ENCODE results near the gene CACNB2. TPM values are rescaled to one million over a fixed set of nuclear protein-coding genes. Genes with fewer than 3 reads are reported as not detected.
"Not testable (repeated sequence)": the region's sequence is repeated elsewhere in the genome, so short reads cannot be mapped to it uniquely, and the experiment has no call there.

Gene CACNB2
- polyA plus RNA-seq, 3 donors = 3.1 to 3.6 (median 3.3) TPM

- no peak for DNase-seq (ENCODE audit: low read depth in 3 of 3, low spot score in 2 of 3)
Observed at GRCh38 chr10:18436902-18437301, 296.7 kb downstream of the CACNB2 start.

DNA sequence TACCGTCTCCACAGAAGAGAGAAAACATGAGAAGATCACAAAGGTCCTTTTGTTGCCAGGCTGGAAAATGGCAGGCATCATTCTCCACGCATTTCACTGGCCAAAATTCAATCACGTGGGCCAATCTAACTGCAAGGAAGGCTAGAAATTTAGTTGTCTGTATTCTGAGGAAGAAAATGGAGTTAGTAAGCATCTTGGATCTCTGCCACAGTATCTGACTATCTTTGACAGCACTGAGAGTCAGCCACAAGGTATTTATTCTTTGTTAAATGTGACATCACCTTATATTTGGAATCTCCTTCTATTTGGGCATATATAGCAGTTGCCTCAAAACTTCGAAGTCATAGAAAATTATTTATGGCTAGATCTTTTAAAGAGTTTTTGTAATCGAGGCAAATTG, 297.3 kb downstream of the CACNB2 start:
- DNase-seq (ENCODE audit: low read depth in 3 of 3, low spot score in 2 of 3) = no peak

GRCh38 chr10:18438361-18439126, 298.3 kb downstream of the CACNB2 start:
- no peak for DNase-seq (ENCODE audit: low read depth in 3 of 3, low spot score in 2 of 3)

DNA sequence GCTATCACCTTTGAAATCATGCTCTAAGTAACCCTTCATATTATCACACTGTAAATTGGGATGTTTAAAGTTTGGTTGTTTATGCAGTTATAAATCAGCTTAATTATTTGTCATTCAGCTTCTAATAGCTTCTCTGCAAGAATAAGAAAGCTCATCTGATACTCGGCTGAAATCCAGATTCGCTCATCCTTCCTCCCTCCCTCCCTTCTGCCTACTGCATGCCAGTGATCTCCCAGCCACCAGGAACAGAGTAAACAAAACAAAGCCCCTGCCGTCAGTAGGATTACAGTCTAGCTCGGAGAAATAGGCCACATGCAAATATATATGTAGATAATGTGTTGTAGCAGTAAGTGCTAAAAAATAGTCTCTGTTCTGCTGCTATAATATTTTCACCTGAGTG, 299.4 kb downstream of the CACNB2 start:
- DNase-seq (ENCODE audit: low read depth in 3 of 3, low spot score in 2 of 3) = no peak

- not testable (repeated sequence) for DNase-seq (ENCODE audit: low read depth in 3 of 3, low spot score in 2 of 3)
Observed at GRCh38 chr10:18445635-18446034, 305.4 kb downstream of the CACNB2 start.

GRCh38 chr10:18446205-18446604, 306.0 kb downstream of the CACNB2 start:
- DNase-seq (ENCODE audit: low read depth in 3 of 3, low spot score in 2 of 3) = no peak

- no peak for DNase-seq (ENCODE audit: low read depth in 3 of 3, low spot score in 2 of 3)
Observed at GRCh38 chr10:18449611-18450026, 309.4 kb downstream of the CACNB2 start.

DNA sequence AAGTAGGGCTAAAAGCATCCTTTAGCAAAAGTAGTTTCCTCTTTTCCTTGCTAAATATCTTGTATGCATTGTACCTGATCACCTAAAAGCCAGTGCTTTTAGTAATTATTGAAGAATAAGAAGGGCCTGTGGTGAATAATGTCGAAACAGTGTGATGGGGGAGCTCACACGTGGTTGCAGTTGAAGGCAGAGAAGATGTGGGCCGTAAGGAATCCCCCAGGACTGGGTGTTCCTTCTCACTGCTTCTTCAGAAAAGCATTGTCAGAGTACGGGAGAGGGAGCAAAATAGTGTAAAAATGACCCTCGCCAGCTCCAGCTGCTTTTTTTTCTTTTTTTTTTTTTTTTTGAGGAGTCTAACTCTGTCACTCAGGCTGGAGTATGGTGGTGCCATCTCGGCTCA, 310.1 kb downstream of the CACNB2 start:
- DNase-seq (ENCODE audit: low read depth in 3 of 3, low spot score in 2 of 3) = no peak

DNA sequence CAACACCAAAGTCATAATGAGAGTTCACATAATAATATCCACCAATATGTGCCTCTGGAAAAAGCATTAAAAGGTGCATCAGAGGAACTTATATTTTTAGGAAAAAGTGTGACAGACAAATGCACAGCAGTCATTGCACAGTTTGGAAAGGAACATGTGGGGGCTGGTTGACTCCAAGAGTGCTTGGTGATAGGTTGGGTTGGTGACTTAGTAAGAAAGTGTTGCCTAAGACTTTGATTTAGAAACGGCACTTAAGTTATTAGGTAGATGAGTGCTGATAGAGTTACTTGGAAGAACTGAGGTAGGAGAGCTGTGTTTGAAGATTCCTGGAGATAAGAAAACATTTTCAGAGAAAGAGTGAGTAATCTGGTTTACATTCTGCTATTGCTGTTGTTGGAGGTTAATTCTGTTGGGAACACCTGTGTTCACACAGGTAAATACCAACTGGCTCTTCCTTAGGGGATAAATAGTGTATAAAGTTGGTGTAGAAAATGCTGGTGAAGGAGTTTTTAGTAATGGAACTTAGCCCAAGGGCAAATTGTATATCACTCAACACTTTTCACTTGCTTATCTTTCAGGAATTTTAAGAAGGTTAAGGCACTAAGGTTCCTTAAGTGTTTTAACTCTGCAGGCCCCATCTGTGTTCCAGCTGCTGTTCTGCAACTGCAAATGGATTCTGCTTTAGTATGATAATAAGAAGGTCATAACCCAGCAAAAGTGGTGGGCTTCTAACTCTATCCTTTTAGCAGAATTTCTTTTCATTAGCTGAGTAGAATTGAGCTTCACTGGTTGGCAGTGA, 315.1 kb downstream of the CACNB2 start:
- no peak for DNase-seq (ENCODE audit: low read depth in 3 of 3, low spot score in 2 of 3)

DNA sequence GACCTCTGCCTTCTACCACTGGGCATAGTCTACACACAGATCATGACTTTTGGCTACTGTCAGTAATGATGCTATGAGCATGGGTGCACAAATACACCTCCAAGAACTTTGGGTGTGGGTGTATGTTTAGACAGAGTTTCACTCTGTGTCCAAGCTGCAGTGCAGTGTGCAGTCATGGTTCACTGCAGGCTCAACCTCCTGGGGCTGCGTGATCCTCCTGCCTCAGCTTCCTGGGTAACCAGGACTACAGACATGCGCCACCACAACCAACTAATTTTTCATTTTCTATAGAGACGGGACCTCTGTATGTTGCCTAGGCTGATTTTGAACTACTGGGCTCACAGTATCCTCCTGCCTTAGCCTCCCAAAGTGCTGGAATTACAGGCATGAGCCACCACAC, 316.8 kb downstream of the CACNB2 start:
- DNase-seq (ENCODE audit: low read depth in 3 of 3, low spot score in 2 of 3) = no peak

GRCh38 chr10:18460032-18460431, 319.8 kb downstream of the CACNB2 start:
- no peak for DNase-seq (ENCODE audit: low read depth in 3 of 3, low spot score in 2 of 3)

- no peak for DNase-seq (ENCODE audit: low read depth in 3 of 3, low spot score in 2 of 3)
Observed at GRCh38 chr10:18463673-18464211, 323.5 kb downstream of the CACNB2 start.

DNA sequence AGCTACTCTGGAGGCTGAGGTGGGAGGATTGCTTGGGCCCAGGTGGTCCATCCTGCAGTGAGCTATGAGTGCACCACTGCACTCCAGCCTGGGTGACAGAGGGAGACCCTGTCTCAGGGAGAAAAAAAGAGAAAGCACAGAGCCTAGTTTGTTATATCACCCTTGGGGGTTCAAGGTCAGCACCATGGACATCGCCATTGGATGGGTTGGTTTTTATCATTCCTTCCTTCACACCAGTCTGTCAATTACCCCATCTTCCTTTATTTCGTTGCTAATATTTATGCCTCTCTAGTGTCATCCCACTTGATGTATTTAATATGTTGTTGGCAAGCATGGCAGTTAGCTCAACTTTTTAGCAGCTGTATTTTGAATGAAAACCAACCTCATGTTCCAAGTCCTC, 328.9 kb downstream of the CACNB2 start:
- no peak for DNase-seq (ENCODE audit: low read depth in 3 of 3, low spot score in 2 of 3)

DNA sequence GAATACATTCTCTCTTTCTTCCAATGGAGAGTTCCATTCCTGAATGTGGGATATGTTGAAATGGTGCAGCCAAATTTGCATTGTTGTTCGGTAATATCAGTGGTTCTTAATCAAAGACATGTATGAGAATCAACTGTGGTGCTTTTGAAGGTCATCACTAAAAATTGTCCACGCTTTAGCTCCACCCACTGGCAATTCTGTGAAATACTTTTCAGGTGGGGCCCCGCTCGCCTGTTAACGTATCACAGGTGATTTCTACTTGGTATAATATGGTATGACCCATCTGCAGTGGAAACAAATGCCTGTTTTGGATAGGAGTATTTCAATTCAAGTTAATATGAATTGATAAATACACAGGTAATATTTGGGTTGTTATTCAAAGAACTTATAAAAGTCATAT, 332.8 kb downstream of the CACNB2 start:
- no peak for DNase-seq (ENCODE audit: low read depth in 3 of 3, low spot score in 2 of 3)

GRCh38 chr10:18473424-18474117, 333.3 kb downstream of the CACNB2 start:
- DNase-seq (ENCODE audit: low read depth in 3 of 3, low spot score in 2 of 3) = no peak

GRCh38 chr10:18474118-18474455, 333.9 kb downstream of the CACNB2 start:
- DNase-seq (ENCODE audit: low read depth in 3 of 3, low spot score in 2 of 3) = no peak

DNA sequence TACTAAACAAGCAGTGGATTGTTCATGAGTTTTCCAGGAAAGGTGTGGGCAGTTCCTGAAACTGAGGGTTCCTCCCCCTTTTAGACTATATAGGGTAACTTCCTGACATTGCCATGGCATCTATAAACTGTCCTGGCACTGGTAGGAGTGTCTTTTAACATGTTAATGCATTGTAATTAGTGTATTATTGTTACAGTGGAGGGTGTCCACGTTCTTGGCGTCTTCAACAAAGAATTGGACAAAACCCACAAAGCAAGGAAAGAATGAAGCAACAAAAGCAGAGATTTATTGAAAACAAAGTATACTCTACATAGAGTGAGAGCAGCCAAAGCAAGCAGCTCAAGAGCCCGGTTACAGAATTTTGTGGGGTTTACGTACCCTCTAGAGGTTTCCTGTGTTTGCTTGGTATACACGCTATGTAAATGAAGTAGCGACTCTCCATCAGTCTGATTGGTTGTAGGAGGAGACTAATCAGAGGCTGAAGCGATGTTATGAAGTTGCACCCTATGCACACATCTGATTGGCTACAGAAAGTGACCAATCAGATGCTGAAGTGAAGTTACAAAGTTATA, 335.9 kb downstream of the CACNB2 start:
- DNase-seq (ENCODE audit: low read depth in 3 of 3, low spot score in 2 of 3) = no peak

- DNase-seq (ENCODE audit: low read depth in 3 of 3, low spot score in 2 of 3) = no peak
Observed at GRCh38 chr10:18478354-18478753, 338.1 kb downstream of the CACNB2 start.

GRCh38 chr10:18479502-18479901, 339.3 kb downstream of the CACNB2 start:
- DNase-seq (ENCODE audit: low read depth in 3 of 3, low spot score in 2 of 3) = no peak

DNA sequence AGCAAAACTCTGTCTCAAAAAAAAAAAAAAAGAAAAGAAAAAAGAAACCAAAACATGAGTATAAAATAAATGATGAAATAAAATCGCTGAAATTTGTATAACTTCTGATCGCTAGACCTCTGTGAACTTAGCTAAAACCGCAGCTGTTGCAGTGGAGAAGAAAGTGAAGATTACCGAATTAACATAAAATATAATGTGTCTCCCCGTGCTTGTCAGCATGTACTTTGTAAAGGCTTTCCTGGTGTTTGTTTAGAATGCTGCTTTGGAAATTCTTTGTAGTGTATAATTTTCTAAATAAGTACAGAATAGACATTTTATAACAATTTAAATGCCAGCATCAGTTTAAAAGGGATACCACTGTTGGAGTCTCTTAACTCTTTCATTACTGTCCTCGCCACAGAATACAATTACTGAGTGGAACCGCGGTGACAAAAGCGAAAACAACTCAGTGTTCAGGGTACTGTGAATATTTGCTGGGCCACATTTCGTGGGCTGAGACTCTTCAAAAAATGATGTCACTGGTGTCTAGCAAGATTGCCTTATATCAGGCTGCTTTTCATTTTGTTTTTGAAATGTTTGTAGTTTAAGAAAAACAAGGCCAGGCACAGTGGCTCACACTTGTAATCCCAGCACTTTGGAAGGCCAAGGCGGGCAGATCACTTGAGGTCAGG, 343.4 kb downstream of the CACNB2 start:
- no peak for DNase-seq (ENCODE audit: low read depth in 3 of 3, low spot score in 2 of 3)

Measured in right renal cortex interstitium (tissue), 3 donors.